Measurements from ENCODE around the gene CILP.

GRCh38 chr15:65212097-65212496 is 824 bp upstream of the CILP start:
- TF ChIP-seq CTCF (conservative IDR thresholded peaks at IDR 0.05; ENCODE audit: low read depth in 2 of 2) (peak; percentile 81 to 83), POLR2AphosphoS5 (IDR thresholded peaks at IDR 0.05; ENCODE audit: low read depth) (no peak), EZH2 (IDR thresholded peaks at IDR 0.05; ENCODE audit: low read depth, unreplicated experiment) (no peak)
